Motor neuron (in vitro differentiated cells): Measurements from ENCODE around the gene CRYGA. TPM values are rescaled to one million over a fixed set of nuclear protein-coding genes. Genes with fewer than 3 reads are reported as not detected.

ENCODE experiments used
- ATAC-seq, 8 experiments: fragments of 200-7000 bp; cut with Tn5 transposase; replicated peaks in 6 of 8; 2 replicates each; pipeline ENCODE4 v1.8.0; 2021; ENCODE audit warnings: mild to moderate bottlenecking in 8 of 8, moderate library complexity in 8 of 8
- H3K27ac ChIP-seq, 2 donors: fragments of 250-450 bp; sonication (Bioruptor Pico); 2 replicates each; pipeline ENCODE4 v1.9.0; 2021; ENCODE audit warnings: antibody characterized with exemption in 2 of 2, mild to moderate bottlenecking in 2 of 2, moderate library complexity in 1 of 2
- H3K4me1 ChIP-seq, 2 donors: fragments of 250-450 bp; sonication (Bioruptor Pico); replicated peaks in 1 of 2; 2 replicates each; pipeline ENCODE4 v1.6.1; 2021; ENCODE audit warnings: antibody characterized with exemption in 2 of 2, mild to moderate bottlenecking in 2 of 2, moderate library complexity in 1 of 2
- H3K4me3 ChIP-seq, 5 donors: fragments of 250-450 bp; sonication (Bioruptor Pico); 2 replicates each; pipeline ENCODE4 v1.9.0; 2021; ENCODE audit warnings: antibody characterized with exemption in 5 of 5, mild to moderate bottlenecking in 5 of 5, moderate library complexity in 4 of 5
- WGBS, 10 experiments: fragments of 450-650 bp; shearing (Covaris generic); methylation state at CpG; one replicate each; pipeline ENCODE4 v1.0.0; 2022; 5-methylcytosine and 5-hydroxymethylcytosine counted together
- in situ Hi-C, 9 experiments: fragments of 400-800 bp; cut with MboI; loops; one replicate each; pipeline ENCODE4 v1.15.0; 2021; ENCODE audit warnings: low sequenced_read_pairs in 9 of 9, low pct_unique_long_range_greater_than_20kb in 2 of 9; ENCODE audit not compliant: unreplicated experiment in 9 of 9
- total RNA-seq, 8 experiments: library from RNA; unstranded; fragments of 300-600 nt; gene quantifications; 2 replicates each; pipeline versions ENCODE4 v1.2.3 to v1.2.4, GENCODE V29; 2022

The CRYGA gene
- total RNA-seq, 8 experiments from 2014 or later, result 0.33 to 0.94 (median 0.70) TPM; not detected in 4

- peaks cover 9 to 13% of the 10 kb centered on the region in 2 donors for H3K4me1 ChIP-seq
- 9 to 75% (median 54%) methylated on average over 1 to 10 of the region's 12 CpGs for WGBS, 10 experiments
- peak in 1 of 8 experiments; percentile 44 for ATAC-seq
- in situ Hi-C loops, result no loop called here
- no peak overlapping the region for H3K27ac ChIP-seq
- no peak overlapping the region for H3K4me3 ChIP-seq
These were observed 20.8 kb upstream of the CRYGA start for GRCh38 chr2:208183972-208184705.

GRCh38 chr2:208183526-208183925, 20.1 kb upstream of the CRYGA start:
- H3K27ac ChIP-seq, result no peak overlapping the region
- WGBS, 10 experiments, result 60 to 100% (median 81%) methylated on average over 1 to 6 of the region's 7 CpGs; no CpG with 5 or more reads in 5 of the 10 experiments
- no peak for ATAC-seq
- in situ Hi-C loops, result no loop called here
- no peak overlapping the region for H3K4me3 ChIP-seq
- peaks cover 3 to 7% of the 10 kb centered on the region in 2 donors for H3K4me1 ChIP-seq

GRCh38 chr2:208182835-208183234, 19.4 kb upstream of the CRYGA start:
- no peak overlapping the region for H3K4me3 ChIP-seq
- WGBS, 10 experiments, result 33 to 100% (median 82%) methylated on average over 1 to 3 of the region's 3 CpGs; no CpG with 5 or more reads in 1 of the 10 experiments
- H3K27ac ChIP-seq, result no peak overlapping the region
- in situ Hi-C loops, result no loop called here
- no peak for ATAC-seq
- H3K4me1 ChIP-seq, result peaks cover 2 to 6% of the 10 kb centered on the region in 2 donors

- Histone ChIP-seq H3K4me3 (no peak overlapping the region), H3K27ac (no peak overlapping the region), H3K4me1 (peaks cover 2 to 9% of the 10 kb centered on the region in 2 donors)
- ATAC-seq, result peak in 1 of 8 experiments; percentile 4
- WGBS, 10 experiments, result 89 to 100% methylated on average over 1 to 2 of the region's 4 CpGs; no CpG with 5 or more reads in 8 of the 10 experiments
- in situ Hi-C loops, result loop anchor here in 1 of 9 experiments (10.0 kb wide), 1 partner anchor 66 kb away; no protein-coding TSS in a partner anchor
These were observed 15.7 kb upstream of the CRYGA start for GRCh38 chr2:208179028-208179609.

GRCh38 chr2:208175840-208176153, 12.4 kb upstream of the CRYGA start:
- ATAC-seq, result peak; percentile 9 to 72 (median 46)
- Histone ChIP-seq H3K4me3 (no peak overlapping the region), H3K27ac (no peak overlapping the region), H3K4me1 (peaks cover 0 to 4% of the 10 kb centered on the region in 2 donors)
- WGBS, 10 experiments, result 41 to 88% (median 61%) methylated on average over 2 to 6 of the region's 6 CpGs
- in situ Hi-C loops, result loop anchor here in 1 of 9 experiments (10.0 kb wide), 1 partner anchor 69 kb away; no protein-coding TSS in a partner anchor

GRCh38 chr2:208175069-208175839, 11.9 kb upstream of the CRYGA start:
- in situ Hi-C loops, result loop anchor here in 1 of 9 experiments (10.0 kb wide), 1 partner anchor 70 kb away; no protein-coding TSS in a partner anchor

GRCh38 chr2:208174144-208174543, 10.8 kb upstream of the CRYGA start:
- in situ Hi-C loops, result loop anchor here in 1 of 9 experiments (10.0 kb wide), 1 partner anchor 71 kb away; no protein-coding TSS in a partner anchor
- ATAC-seq, result no peak
- H3K27ac ChIP-seq, result no peak overlapping the region
- H3K4me3 ChIP-seq, result no peak overlapping the region
- peaks cover 0 to 4% of the 10 kb centered on the region in 2 donors for H3K4me1 ChIP-seq
- 60 to 100% (median 95%) methylated on average over 2 to 6 of the region's 9 CpGs; no CpG with 5 or more reads in 2 of the 10 experiments for WGBS, 10 experiments

More at GRCh38 chr2:208175069-208175839, 11.9 kb upstream of the CRYGA start:
- no peak overlapping the region for H3K4me3 ChIP-seq
- H3K4me1 ChIP-seq, result peaks cover 0 to 4% of the 10 kb centered on the region in 2 donors
- ATAC-seq, result peak; percentile 89 to 100 (median 100)
- WGBS, 10 experiments, result 10 to 37% (median 28%) methylated on average over 1 to 13 of the region's 21 CpGs
- no peak overlapping the region for H3K27ac ChIP-seq

- Histone ChIP-seq H3K27ac (no peak overlapping the region), H3K4me3 (no peak overlapping the region), H3K4me1 (peaks cover 0 to 4% of the 10 kb centered on the region in 2 donors)
- in situ Hi-C loops, result loop anchor here in 1 of 9 experiments (10.0 kb wide), 1 partner anchor 73 kb away; no protein-coding TSS in a partner anchor
- peak in 2 of 8 experiments; percentile 11 to 18 for ATAC-seq
- WGBS, 10 experiments, result 24 to 100% (median 74%) methylated on average over 1 to 3 of the region's 4 CpGs; no CpG with 5 or more reads in 2 of the 10 experiments
These were observed 8.7 kb upstream of the CRYGA start for GRCh38 chr2:208172125-208172524.

- H3K4me3 ChIP-seq, result no peak overlapping the region
- no peaks in the 10 kb centered on the region for H3K4me1 ChIP-seq
- WGBS, 10 experiments, result 0 to 100% (median 90%) methylated on average over 1 to 2 of the region's 2 CpGs; no CpG with 5 or more reads in 3 of the 10 experiments
- no peak overlapping the region for H3K27ac ChIP-seq
- ATAC-seq, result no peak
- in situ Hi-C loops, result no loop called here
These were observed 1.8 kb upstream of the CRYGA start for GRCh38 chr2:208164951-208165755.

GRCh38 chr2:208156439-208156838, 7.0 kb downstream of the CRYGA start:
- H3K4me3 ChIP-seq, result no peak overlapping the region
- ATAC-seq, result no peak
- H3K4me1 ChIP-seq, result peaks cover 6 to 7% of the 10 kb centered on the region in 2 donors
- in situ Hi-C loops, result no loop called here
- WGBS, 10 experiments, result 0 to 100% (median 28%) methylated on average over 1 to 2 of the region's 2 CpGs; no CpG with 5 or more reads in 4 of the 10 experiments
- H3K27ac ChIP-seq, result no peak overlapping the region

- peaks cover 6 to 7% of the 10 kb centered on the region in 2 donors for H3K4me1 ChIP-seq
- H3K27ac ChIP-seq, result no peak overlapping the region
- no peak for ATAC-seq
- no peak overlapping the region for H3K4me3 ChIP-seq
- in situ Hi-C loops, result no loop called here
These were observed 10.2 kb downstream of the CRYGA start for GRCh38 chr2:208153156-208153555.

- Histone ChIP-seq H3K27ac (no peak overlapping the region), H3K4me3 (no peak overlapping the region), H3K4me1 (peaks cover 4% of the 10 kb centered on the region in 2 donors)
- ATAC-seq, result no peak
- 14 to 100% (median 100%) methylated on average over 1 of the region's 1 CpG; no CpG with 5 or more reads in 4 of the 10 experiments for WGBS, 10 experiments
- in situ Hi-C loops, result no loop called here
These were observed 12.4 kb downstream of the CRYGA start for GRCh38 chr2:208150956-208151355.
